ENCODE results near the gene LILRB4.
"Not testable (repeated sequence)": the region's sequence is repeated elsewhere in the genome, so short reads cannot be mapped to it uniquely, and the experiment has no call there.

The LILRB4 gene

DNA sequence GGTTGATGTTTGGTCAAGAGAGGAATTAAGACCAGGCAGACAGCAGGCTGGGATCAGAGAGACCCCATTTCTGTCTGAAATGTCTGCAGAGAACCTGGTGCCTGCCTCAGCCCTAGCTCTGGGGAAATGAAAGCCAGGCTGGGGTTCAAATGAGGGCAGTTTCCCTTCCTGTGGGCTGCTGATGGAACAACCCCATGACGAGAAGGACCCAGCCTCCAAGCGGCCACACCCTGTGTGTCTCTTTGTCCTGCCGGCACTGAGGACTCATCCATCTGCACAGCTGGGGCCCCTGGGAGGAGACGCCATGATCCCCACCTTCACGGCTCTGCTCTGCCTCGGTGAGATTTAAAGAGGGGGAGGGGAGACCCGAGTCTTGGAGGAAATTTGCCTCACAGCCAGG lies at the start of gene LILRB4:
TSS of gene LILRB4 (plus strand) at position 256 of the 400 bp plus-strand sequence. CDS start at position 305, 49 bp downstream.
- TF ChIP-seq, protein P1, sequence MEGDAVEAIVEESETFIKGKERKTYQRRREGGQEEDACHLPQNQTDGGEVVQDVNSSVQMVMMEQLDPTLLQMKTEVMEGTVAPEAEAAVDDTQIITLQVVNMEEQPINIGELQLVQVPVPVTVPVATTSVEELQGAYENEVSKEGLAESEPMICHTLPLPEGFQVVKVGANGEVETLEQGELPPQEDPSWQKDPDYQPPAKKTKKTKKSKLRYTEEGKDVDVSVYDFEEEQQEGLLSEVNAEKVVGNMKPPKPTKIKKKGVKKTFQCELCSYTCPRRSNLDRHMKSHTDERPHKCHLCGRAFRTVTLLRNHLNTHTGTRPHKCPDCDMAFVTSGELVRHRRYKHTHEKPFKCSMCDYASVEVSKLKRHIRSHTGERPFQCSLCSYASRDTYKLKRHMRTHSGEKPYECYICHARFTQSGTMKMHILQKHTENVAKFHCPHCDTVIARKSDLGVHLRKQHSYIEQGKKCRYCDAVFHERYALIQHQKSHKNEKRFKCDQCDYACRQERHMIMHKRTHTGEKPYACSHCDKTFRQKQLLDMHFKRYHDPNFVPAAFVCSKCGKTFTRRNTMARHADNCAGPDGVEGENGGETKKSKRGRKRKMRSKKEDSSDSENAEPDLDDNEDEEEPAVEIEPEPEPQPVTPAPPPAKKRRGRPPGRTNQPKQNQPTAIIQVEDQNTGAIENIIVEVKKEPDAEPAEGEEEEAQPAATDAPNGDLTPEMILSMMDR (IDR thresholded peaks at IDR 0.05; ENCODE audit: low read depth, low read length, missing control alignments), result no peak
- no peak for DNase-seq (ENCODE audit: extremely low read depth, low read depth)
- no peak within 1 kb of the TSS for H3K4me3 ChIP-seq (replicated peaks; ENCODE audit: low read depth, low read length)

DNA sequence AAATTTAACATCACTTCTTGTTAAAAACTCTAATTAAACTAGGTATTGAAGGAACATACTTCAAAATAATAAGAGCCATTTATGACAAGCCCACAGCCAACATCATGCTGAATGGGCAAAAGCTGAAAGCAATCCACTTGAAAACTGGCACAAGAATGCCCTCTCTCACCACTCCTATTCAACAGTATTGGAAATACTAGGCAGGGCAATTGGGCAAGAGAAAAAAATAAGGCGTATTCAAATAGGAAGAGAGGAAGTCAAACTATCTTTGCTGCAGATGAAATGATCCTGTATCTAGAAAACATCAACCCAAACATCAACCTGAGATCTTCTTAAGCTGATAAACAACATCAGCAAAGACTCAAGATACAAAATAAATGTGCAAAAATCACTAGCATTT lies 48.1 kb upstream of the LILRB4 start:
- no peak overlapping the region for H3K4me3 ChIP-seq (replicated peaks; ENCODE audit: low read depth, low read length)
- TF ChIP-seq, protein P1 (IDR thresholded peaks at IDR 0.05; ENCODE audit: low read depth, low read length, missing control alignments), result no peak
- DNase-seq (ENCODE audit: extremely low read depth, low read depth), result no peak

DNA sequence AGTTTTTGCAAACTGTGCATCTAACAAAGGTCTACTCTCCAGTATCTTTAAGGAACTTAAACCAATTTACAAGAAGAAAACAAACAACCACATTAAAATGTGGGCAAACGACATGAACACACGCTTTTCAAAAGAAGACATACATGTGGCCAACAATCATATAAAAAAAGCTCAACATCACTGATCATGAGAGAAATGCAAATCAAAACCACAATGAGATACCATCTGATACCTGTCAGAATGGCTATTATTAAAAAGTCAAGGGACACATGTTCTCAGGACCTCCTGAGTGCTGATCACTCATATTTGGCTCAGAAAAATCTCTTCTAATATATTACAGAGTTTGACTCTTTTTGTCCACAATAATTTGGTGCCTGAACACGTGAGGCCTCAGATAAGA lies 46.7 kb upstream of the LILRB4 start:
- TF ChIP-seq, protein P1 (IDR thresholded peaks at IDR 0.05; ENCODE audit: low read depth, low read length, missing control alignments), result no peak
- H3K4me3 ChIP-seq (replicated peaks; ENCODE audit: low read depth, low read length), result no peak overlapping the region
- DNase-seq (ENCODE audit: extremely low read depth, low read depth), result no peak

DNA sequence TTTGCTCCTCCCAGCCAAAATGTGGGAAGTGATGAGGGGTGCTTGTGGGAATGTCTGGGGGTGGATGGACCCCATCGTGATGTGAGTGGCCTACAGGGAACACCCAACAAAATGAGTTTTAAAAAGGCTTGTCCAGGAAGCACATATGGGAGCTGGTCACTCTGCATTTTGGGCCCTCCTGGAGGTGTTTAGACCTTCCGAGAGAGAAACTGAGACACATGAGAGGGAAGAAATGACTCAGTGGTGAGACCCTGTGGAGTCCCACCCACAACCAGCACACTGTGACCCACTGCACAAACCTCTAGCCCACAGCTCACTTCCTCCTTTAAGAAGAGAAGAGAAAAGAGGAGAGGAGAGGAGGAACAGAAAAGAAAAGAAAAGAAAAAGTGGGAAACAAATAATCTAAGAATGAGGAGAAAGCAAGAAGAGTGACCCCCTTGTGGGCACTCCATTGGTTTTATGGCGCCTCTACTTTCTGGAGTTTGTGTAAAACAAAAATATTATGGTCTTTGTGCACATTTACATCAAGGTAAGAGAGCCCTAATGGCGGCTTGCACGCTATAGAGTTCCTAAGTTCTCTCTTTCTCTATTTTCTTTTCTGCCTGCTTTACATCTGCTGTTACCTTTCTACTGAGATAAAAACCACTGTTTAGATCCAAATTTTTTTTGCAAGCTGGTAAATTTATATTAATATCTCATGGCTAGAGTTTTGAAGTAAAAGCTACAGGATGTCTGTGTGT lies 45.8 kb upstream of the LILRB4 start:
- TF ChIP-seq, protein P1 (IDR thresholded peaks at IDR 0.05; ENCODE audit: low read depth, low read length, missing control alignments), result no peak
- H3K4me3 ChIP-seq (replicated peaks; ENCODE audit: low read depth, low read length), result no peak overlapping the region
- no peak for DNase-seq (ENCODE audit: extremely low read depth, low read depth)

DNA sequence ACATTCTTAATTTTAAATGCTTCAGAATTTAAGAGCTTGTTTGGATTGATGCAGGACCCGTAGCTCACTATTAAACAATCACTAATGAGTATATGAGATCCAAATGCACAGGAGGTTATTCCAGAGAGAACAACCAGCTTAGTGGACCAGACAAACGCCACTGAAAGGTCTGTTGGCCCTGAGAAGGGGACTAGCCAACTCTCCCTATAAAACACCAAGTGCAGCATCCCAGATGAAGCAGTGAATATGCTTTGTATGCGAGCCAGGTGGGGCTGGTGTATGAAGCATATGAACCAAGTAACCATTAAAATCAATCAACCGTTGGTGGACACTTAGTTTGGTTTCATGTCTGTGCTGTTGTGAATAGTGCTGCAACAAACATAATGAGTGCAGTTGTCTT lies 42.3 kb upstream of the LILRB4 start:
- TF ChIP-seq, protein P1 (IDR thresholded peaks at IDR 0.05; ENCODE audit: low read depth, low read length, missing control alignments), result no peak
- DNase-seq (ENCODE audit: extremely low read depth, low read depth), result no peak
- H3K4me3 ChIP-seq (replicated peaks; ENCODE audit: low read depth, low read length), result no peak overlapping the region

DNA sequence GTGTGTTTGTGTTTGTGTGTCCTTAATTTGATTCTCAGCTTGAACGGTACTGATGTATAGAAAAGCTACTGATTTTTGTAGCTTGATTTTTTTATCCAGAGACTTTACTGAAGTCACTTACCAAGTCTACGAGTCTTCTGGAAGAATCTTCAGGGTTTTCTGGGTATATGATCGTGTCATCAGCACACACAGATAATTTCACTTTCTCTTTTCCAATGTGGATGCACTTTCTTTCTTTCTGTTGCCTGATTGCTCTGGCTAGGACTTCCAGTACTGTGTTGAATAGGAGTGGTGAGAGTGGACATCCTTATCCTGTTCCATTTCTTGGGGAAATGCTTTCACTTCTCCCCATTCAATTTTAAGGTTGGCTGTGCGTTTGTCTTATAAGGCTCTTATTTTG lies 40.4 kb upstream of the LILRB4 start:
- TF ChIP-seq, protein P1 (IDR thresholded peaks at IDR 0.05; ENCODE audit: low read depth, low read length, missing control alignments), result no peak
- no peak for DNase-seq (ENCODE audit: extremely low read depth, low read depth)
- no peak overlapping the region for H3K4me3 ChIP-seq (replicated peaks; ENCODE audit: low read depth, low read length)

DNA sequence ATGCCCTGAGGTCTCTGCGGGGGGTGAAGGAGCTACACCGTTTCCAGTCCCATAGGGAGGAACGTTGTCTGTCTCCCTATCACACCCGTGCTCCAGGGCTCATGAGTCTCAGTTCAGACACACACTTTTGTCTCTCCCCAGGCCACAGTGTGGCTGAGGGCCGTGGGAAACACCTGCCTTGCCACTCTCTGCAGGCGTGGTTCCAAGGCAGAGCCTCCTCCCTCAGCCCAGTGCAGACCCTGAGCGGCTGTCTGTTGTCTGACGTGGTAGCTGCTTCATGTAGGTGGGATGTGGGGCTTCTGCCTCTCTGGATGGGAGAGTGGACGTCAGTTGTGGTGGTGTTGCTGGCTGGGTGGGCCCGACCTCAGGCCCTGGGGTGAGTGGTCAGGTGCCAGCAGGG lies 38.6 kb upstream of the LILRB4 start:
- not testable (repeated sequence) for H3K4me3 ChIP-seq (replicated peaks; ENCODE audit: low read depth, low read length); DNase-seq (ENCODE audit: extremely low read depth, low read depth)

DNA sequence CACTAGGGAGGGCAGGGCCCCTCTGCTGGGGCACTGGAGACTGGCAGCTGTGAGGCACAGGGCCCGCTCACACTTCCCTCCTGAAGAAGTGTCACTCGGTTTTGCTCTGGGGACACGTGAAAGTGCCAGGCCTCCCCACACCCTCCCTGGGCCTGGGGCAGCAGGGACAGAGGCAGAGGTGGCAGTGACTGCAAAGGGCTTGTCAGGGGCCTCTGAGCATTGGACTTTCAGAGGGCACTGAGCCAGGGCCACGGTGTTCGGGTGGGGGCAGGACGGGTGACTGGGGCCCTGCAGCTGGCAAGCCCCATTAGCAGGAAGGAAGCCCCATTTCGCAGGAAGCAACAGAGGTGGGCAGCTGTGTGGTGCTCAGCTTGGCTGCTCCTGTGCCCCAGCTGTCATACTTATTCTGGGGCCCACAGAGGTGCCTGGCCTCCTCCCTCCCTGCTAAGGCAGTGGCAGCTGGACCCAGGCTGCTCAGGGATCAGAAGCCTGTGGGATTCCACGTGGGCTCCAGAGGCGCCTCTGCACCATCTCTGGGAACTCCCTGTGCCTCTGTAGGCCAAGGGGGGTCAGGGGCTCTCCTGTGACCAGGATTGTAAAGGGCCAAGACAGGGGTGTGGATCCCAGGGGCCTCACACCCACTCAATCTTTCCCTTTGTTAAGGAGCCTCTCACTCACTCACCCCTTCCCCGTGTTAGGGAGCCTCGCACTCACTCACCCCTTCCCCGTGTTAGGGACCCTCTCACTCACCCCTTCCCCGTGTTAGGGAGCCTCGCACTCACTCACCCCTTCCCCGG lies 37.7 kb upstream of the LILRB4 start:
- not testable (repeated sequence) for H3K4me3 ChIP-seq (replicated peaks; ENCODE audit: low read depth, low read length); DNase-seq (ENCODE audit: extremely low read depth, low read depth)

All from HFF-Myc (cell line).